Neural cell (in vitro differentiated cells): ENCODE data around the gene FNDC8. TPM values are rescaled to one million over a fixed set of nuclear protein-coding genes. Genes with fewer than 3 reads are reported as not detected.

Experiments used
- H2AFZ ChIP-seq: fragments of 200-600, 300-800 bp; sonication (generic), shearing (Covaris generic); 2 replicates; pipeline ENCODE4 v1.6.0; 2014; ENCODE audit warnings: low read depth, mild to moderate bottlenecking, antibody characterized with exemption, low read length, moderate library complexity
- H3F3A ChIP-seq: fragments of 200-600 bp; shearing (Covaris generic); 2 replicates; pipeline ENCODE4 v1.6.1; 2016; ENCODE audit warnings: mild to moderate bottlenecking, moderate library complexity, mixed read lengths, antibody characterized with exemption, low read length; ENCODE audit not compliant: insufficient read depth, poor library complexity, severe bottlenecking
- H3K27ac ChIP-seq: fragments of 200-600, 300-800 bp; sonication (generic), shearing (Covaris generic); 2 replicates; pipeline ENCODE4 v1.5.1; 2014; ENCODE audit warnings: mild to moderate bottlenecking, low read length, moderate library complexity
- H3K27me3 ChIP-seq: fragments of 300-800, 200-600 bp; sonication (generic), shearing (Covaris generic); 2 replicates; pipeline ENCODE4 v1.6.0; 2014; ENCODE audit warnings: mild to moderate bottlenecking, low read depth, low read length, moderate library complexity; ENCODE audit not compliant: insufficient read depth
- H3K36me3 ChIP-seq: fragments of 300-800, 200-600 bp; sonication (generic), shearing (Covaris generic); 2 replicates; pipeline ENCODE4 v1.5.1; 2014; ENCODE audit warnings: mild to moderate bottlenecking, antibody characterized with exemption, low read length, moderate library complexity; ENCODE audit not compliant: insufficient read depth
- H3K4me2 ChIP-seq: fragments of 300-800, 200-600 bp; sonication (generic), shearing (Covaris generic); 2 replicates; pipeline ENCODE4 v1.6.0; 2014; ENCODE audit warnings: mild to moderate bottlenecking, low read length
- H3K4me3 ChIP-seq: fragments of 300-800, 200-600 bp; sonication (generic), shearing (Covaris generic); 2 replicates; pipeline ENCODE4 v1.5.1; 2014; ENCODE audit warnings: mild to moderate bottlenecking, low read length, moderate library complexity
- H3K79me2 ChIP-seq: fragments of 200-600 bp; shearing (Covaris generic); replicated peaks from 2 replicates; pipeline ENCODE4 v1.6.0; 2014; ENCODE audit warnings: mild to moderate bottlenecking, low read length, moderate library complexity; ENCODE audit not compliant: insufficient read depth
- H3K9ac ChIP-seq: fragments of 300-800, 200-600 bp; sonication (generic), shearing (Covaris generic); 2 replicates; pipeline ENCODE4 v1.6.1; 2016; ENCODE audit warnings: mild to moderate bottlenecking, low read length, mixed read lengths
- H3K9me2 ChIP-seq: fragments of 200-600 bp; shearing (Covaris generic); 2 replicates; pipeline ENCODE4 v1.6.1; 2016; ENCODE audit warnings: mild to moderate bottlenecking, low read length, mixed read lengths; ENCODE audit not compliant: insufficient read depth
- H3K9me3 ChIP-seq: fragments of 200-600, 300-800 bp; sonication (generic), shearing (Covaris generic); 2 replicates; pipeline ENCODE4 v1.6.1; 2016; ENCODE audit warnings: mild to moderate bottlenecking, mixed run types, low read length, moderate library complexity, mixed read lengths
- H4K20me1 ChIP-seq: fragments of 200-600 bp; shearing (Covaris generic); 2 replicates; pipeline ENCODE4 v1.6.1; 2016; ENCODE audit warnings: mild to moderate bottlenecking, mixed run types; ENCODE audit not compliant: insufficient read depth
- CTCF ChIP-seq: fragments of 450-650 bp; IDR thresholded peaks from 2 replicates; pipeline ENCODE4 v1.5.1; 2014; ENCODE audit warnings: antibody characterized with exemption, mild to moderate bottlenecking, moderate library complexity; ENCODE audit not compliant: poor library complexity, severe bottlenecking
- EP300 ChIP-seq: fragments of 450-650 bp; conservative IDR thresholded peaks from 2 replicates; pipeline ENCODE4 v1.6.1; 2014; ENCODE audit warnings: antibody characterized with exemption, mild to moderate bottlenecking, moderate library complexity; ENCODE audit not compliant: poor library complexity, severe bottlenecking
- EZH2 ChIP-seq: fragments of 200-600, 300-800 bp; shearing (Covaris generic), sonication (generic); IDR thresholded peaks from 2 replicates; pipeline ENCODE4 v1.6.1; 2014; ENCODE audit warnings: antibody characterized with exemption, low read length, borderline replicate concordance, mild to moderate bottlenecking; ENCODE audit not compliant: insufficient read depth, poor library complexity, severe bottlenecking
- MXI1 ChIP-seq: fragments of 450-650 bp; conservative IDR thresholded peaks from 2 replicates; pipeline ENCODE4 v1.6.1; 2014; ENCODE audit warnings: antibody characterized with exemption, mild to moderate bottlenecking; ENCODE audit not compliant: poor library complexity, severe bottlenecking
- POLR2AphosphoS5 ChIP-seq: IDR thresholded peaks from 2 replicates; pipeline ENCODE4 v1.6.1; 2012
- RAD21 ChIP-seq: fragments of 450-650 bp; conservative IDR thresholded peaks from 2 replicates; pipeline ENCODE4 v1.6.1; 2014; ENCODE audit warnings: antibody characterized with exemption, mild to moderate bottlenecking, moderate library complexity
- REST ChIP-seq: IDR thresholded peaks from 2 replicates; pipeline ENCODE4 v1.6.1; 2012; ENCODE audit warnings: borderline replicate concordance
- SMC3 ChIP-seq: fragments of 450-650 bp; conservative IDR thresholded peaks from 2 replicates; pipeline ENCODE4 v1.6.1; 2014; ENCODE audit warnings: antibody characterized with exemption, mild to moderate bottlenecking, moderate library complexity; ENCODE audit not compliant: poor library complexity
- TAF1 ChIP-seq: IDR thresholded peaks from 2 replicates; pipeline ENCODE4 v1.6.1; 2012; ENCODE audit warnings: low read depth
- polyA plus RNA-seq: library from polyadenylated mRNA; depleted of rRNA; stranded (reverse); fragments of >200 nt; gene quantifications from 2 replicates; pipeline ENCODE4 v1.2.3, GENCODE V29; 2014

FNDC8 gene
- polyA plus RNA-seq, 1 donor from 2014 or later: not detected

GRCh38 chr17:35166526-35166925 is 45.1 kb downstream of the FNDC8 start:
- Histone ChIP-seq H3K9ac (no peak overlapping the region), H2AFZ (no peak overlapping the region), H3K9me3 (no peaks in the 10 kb centered on the region), H3K27ac (no peak overlapping the region), H3F3A (no peaks in the 10 kb centered on the region), H3K4me3 (no peak overlapping the region), H3K9me2 (no peaks in the 10 kb centered on the region), H3K79me2 (no peaks in the 10 kb centered on the region), H3K27me3 (no peaks in the 10 kb centered on the region), H4K20me1 (no peaks in the 10 kb centered on the region), H3K36me3 (no peaks in the 10 kb centered on the region), H3K4me2 (no peak overlapping the region)
- TF ChIP-seq RAD21 (no peak), EZH2 (no peak), CTCF (no peak), SMC3 (no peak), EP300 (no peak), TAF1 (no peak), MXI1 (no peak), REST (no peak), POLR2AphosphoS5 (no peak)

GRCh38 chr17:35167046-35167445 is 45.6 kb downstream of the FNDC8 start:
- TF ChIP-seq EZH2: no peak
- no peak for TF ChIP-seq CTCF
- no peak for TF ChIP-seq TAF1
- no peak for TF ChIP-seq MXI1
- TF ChIP-seq RAD21: no peak
- TF ChIP-seq SMC3: no peak
- no peak for TF ChIP-seq EP300
- no peak for TF ChIP-seq POLR2AphosphoS5
- TF ChIP-seq REST: no peak
- Histone ChIP-seq H3K4me3 (no peak overlapping the region), H3K36me3 (no peaks in the 10 kb centered on the region), H3K27ac (no peak overlapping the region), H3K9me2 (no peaks in the 10 kb centered on the region), H3F3A (no peaks in the 10 kb centered on the region), H3K9ac (no peak overlapping the region), H3K27me3 (no peaks in the 10 kb centered on the region), H4K20me1 (no peaks in the 10 kb centered on the region), H3K9me3 (no peaks in the 10 kb centered on the region), H3K79me2 (no peaks in the 10 kb centered on the region), H2AFZ (no peak overlapping the region), H3K4me2 (no peak overlapping the region)
